ENCODE data around the gene WDR27.

Gene WDR27

GRCh38 chr6:169558378-169558773 is 143.5 kb downstream of the WDR27 start:
- Histone ChIP-seq H2AFZ (ENCODE audit: low read length) (no peak overlapping the region), H3K14ac (ENCODE audit: low read length) (no peak overlapping the region), H2BK15ac (ENCODE audit: low read length) (no peak overlapping the region), H2AK5ac (ENCODE audit: low read depth, low read length) (no peak overlapping the region), H3K4me2 (ENCODE audit: insufficient read depth, low read length, poor library complexity, severe bottlenecking) (no peak overlapping the region), H3K4me3 (ENCODE audit: low read length in 2 of 2) (no peak overlapping the region), H2BK5ac (ENCODE audit: low read length) (no peak overlapping the region), H3K79me1 (ENCODE audit: low read depth, low read length) (no peaks in the 10 kb centered on the region), H3K9me3 (replicated peaks in 1 of 2; ENCODE audit: control insufficient read depth in 2 of 2, insufficient read depth in 1 of 2, low read depth in 1 of 2, low read length in 2 of 2) (peaks cover 0 to 2% of the 10 kb centered on the region in 2 donors), H4K8ac (ENCODE audit: low read depth, low read length) (no peak overlapping the region), H2BK120ac (ENCODE audit: low read depth, low read length) (no peak overlapping the region), H2BK12ac (ENCODE audit: low read length) (no peak overlapping the region), H3K36me3 (replicated peaks in 1 of 2; ENCODE audit: control insufficient read depth in 2 of 2, insufficient read depth in 2 of 2, low read length in 2 of 2) (peaks cover 2 to 18% of the 10 kb centered on the region in 2 donors), H3K27me3 (ENCODE audit: control insufficient read depth in 3 of 3, insufficient read depth in 3 of 3, low read depth in 1 of 3, low read length in 3 of 3) (no peaks in the 10 kb centered on the region), H3K4me1 (ENCODE audit: control insufficient read depth in 2 of 2, insufficient read depth in 1 of 2, low read depth in 1 of 2, low read length in 2 of 2) (no peaks in the 10 kb centered on the region), H3K18ac (ENCODE audit: low read length) (no peak overlapping the region), H3K23ac (ENCODE audit: low read depth, low read length, poor library complexity) (no peak overlapping the region), H4K91ac (ENCODE audit: low read depth, low read length, poor library complexity) (no peak overlapping the region), H3K4ac (ENCODE audit: low read length) (no peak overlapping the region), H3K9ac (ENCODE audit: low read depth, low read length, poor library complexity) (no peak overlapping the region), H3K27ac (replicated peaks; ENCODE audit: low read length) (no peak overlapping the region)
- DNase-seq (ENCODE audit: low spot score): no peak
- no CpG with 5 or more reads among the region's 8 CpGs for WGBS, 2 donors (ENCODE audit: extremely low coverage in 2 of 2, insufficient read length in 2 of 2, insufficient replicate concordance in 1 of 2)

- Histone ChIP-seq H3K79me1 (ENCODE audit: low read depth, low read length) (no peaks in the 10 kb centered on the region), H3K4me1 (ENCODE audit: control insufficient read depth in 2 of 2, insufficient read depth in 1 of 2, low read depth in 1 of 2, low read length in 2 of 2) (no peaks in the 10 kb centered on the region), H2BK5ac (ENCODE audit: low read length) (no peak overlapping the region), H3K36me3 (replicated peaks in 1 of 2; ENCODE audit: control insufficient read depth in 2 of 2, insufficient read depth in 2 of 2, low read length in 2 of 2) (peaks cover 2 to 18% of the 10 kb centered on the region in 2 donors), H3K18ac (ENCODE audit: low read length) (no peak overlapping the region), H3K23ac (ENCODE audit: low read depth, low read length, poor library complexity) (no peak overlapping the region), H2AK5ac (ENCODE audit: low read depth, low read length) (no peak overlapping the region), H3K14ac (ENCODE audit: low read length) (no peak overlapping the region), H2BK15ac (ENCODE audit: low read length) (no peak overlapping the region), H3K4ac (ENCODE audit: low read length) (no peak overlapping the region), H2AFZ (ENCODE audit: low read length) (no peak overlapping the region), H3K9me3 (replicated peaks in 1 of 2; ENCODE audit: control insufficient read depth in 2 of 2, insufficient read depth in 1 of 2, low read depth in 1 of 2, low read length in 2 of 2) (peaks cover 0 to 2% of the 10 kb centered on the region in 2 donors), H3K27ac (replicated peaks; ENCODE audit: low read length) (no peak overlapping the region), H3K9ac (ENCODE audit: low read depth, low read length, poor library complexity) (no peak overlapping the region), H4K91ac (ENCODE audit: low read depth, low read length, poor library complexity) (no peak overlapping the region), H3K4me2 (ENCODE audit: insufficient read depth, low read length, poor library complexity, severe bottlenecking) (no peak overlapping the region), H3K4me3 (ENCODE audit: low read length in 2 of 2) (no peak overlapping the region), H2BK120ac (ENCODE audit: low read depth, low read length) (no peak overlapping the region), H4K8ac (ENCODE audit: low read depth, low read length) (no peak overlapping the region), H3K27me3 (ENCODE audit: control insufficient read depth in 3 of 3, insufficient read depth in 3 of 3, low read depth in 1 of 3, low read length in 3 of 3) (no peaks in the 10 kb centered on the region), H2BK12ac (ENCODE audit: low read length) (no peak overlapping the region)
- WGBS, 2 donors (ENCODE audit: extremely low coverage in 2 of 2, insufficient read length in 2 of 2, insufficient replicate concordance in 1 of 2): no CpG with 5 or more reads among the region's 1 CpG
- no peak for DNase-seq (ENCODE audit: low spot score)
Observed at GRCh38 chr6:169557887-169558286, 143.9 kb downstream of the WDR27 start.

GRCh38 chr6:169556758-169557548 is 144.9 kb downstream of the WDR27 start:
- no peak overlapping the region for H4K91ac ChIP-seq (ENCODE audit: low read depth, low read length, poor library complexity)
- peaks cover 2% of the 10 kb centered on the region in 2 donors for H3K9me3 ChIP-seq (replicated peaks in 1 of 2; ENCODE audit: control insufficient read depth in 2 of 2, insufficient read depth in 1 of 2, low read depth in 1 of 2, low read length in 2 of 2)
- H3K4ac ChIP-seq (ENCODE audit: low read length): no peak overlapping the region
- no peak overlapping the region for H2BK12ac ChIP-seq (ENCODE audit: low read length)
- H3K4me2 ChIP-seq (ENCODE audit: insufficient read depth, low read length, poor library complexity, severe bottlenecking): no peak overlapping the region
- peaks cover 2 to 18% of the 10 kb centered on the region in 2 donors for H3K36me3 ChIP-seq (replicated peaks in 1 of 2; ENCODE audit: control insufficient read depth in 2 of 2, insufficient read depth in 2 of 2, low read length in 2 of 2)
- no peak overlapping the region for H3K18ac ChIP-seq (ENCODE audit: low read length)
- no peak overlapping the region for H3K9ac ChIP-seq (ENCODE audit: low read depth, low read length, poor library complexity)
- DNase-seq (ENCODE audit: low spot score): no peak
- no peak overlapping the region for H2AFZ ChIP-seq (ENCODE audit: low read length)
- no peak overlapping the region for H3K4me3 ChIP-seq (ENCODE audit: low read length in 2 of 2)
- H2AK5ac ChIP-seq (ENCODE audit: low read depth, low read length): no peak overlapping the region
- no peak overlapping the region for H2BK120ac ChIP-seq (ENCODE audit: low read depth, low read length)
- H3K23ac ChIP-seq (ENCODE audit: low read depth, low read length, poor library complexity): no peak overlapping the region
- H3K79me1 ChIP-seq (ENCODE audit: low read depth, low read length): no peaks in the 10 kb centered on the region
- no peak overlapping the region for H3K14ac ChIP-seq (ENCODE audit: low read length)
- no peak overlapping the region for H2BK15ac ChIP-seq (ENCODE audit: low read length)
- no peak overlapping the region for H2BK5ac ChIP-seq (ENCODE audit: low read length)
- H3K27me3 ChIP-seq (ENCODE audit: control insufficient read depth in 3 of 3, insufficient read depth in 3 of 3, low read depth in 1 of 3, low read length in 3 of 3): no peaks in the 10 kb centered on the region
- no CpG with 5 or more reads among the region's 13 CpGs for WGBS, 2 donors (ENCODE audit: extremely low coverage in 2 of 2, insufficient read length in 2 of 2, insufficient replicate concordance in 1 of 2)
- no peak overlapping the region for H4K8ac ChIP-seq (ENCODE audit: low read depth, low read length)
- no peaks in the 10 kb centered on the region for H3K4me1 ChIP-seq (ENCODE audit: control insufficient read depth in 2 of 2, insufficient read depth in 1 of 2, low read depth in 1 of 2, low read length in 2 of 2)
- H3K27ac ChIP-seq (replicated peaks; ENCODE audit: low read length): no peak overlapping the region

GRCh38 chr6:169555971-169556617 is 145.7 kb downstream of the WDR27 start:
- Histone ChIP-seq H4K8ac (ENCODE audit: low read depth, low read length) (no peak overlapping the region), H3K4me1 (ENCODE audit: control insufficient read depth in 2 of 2, insufficient read depth in 1 of 2, low read depth in 1 of 2, low read length in 2 of 2) (no peaks in the 10 kb centered on the region), H3K4me2 (ENCODE audit: insufficient read depth, low read length, poor library complexity, severe bottlenecking) (no peak overlapping the region), H3K4me3 (ENCODE audit: low read length in 2 of 2) (peak overlapping the region in 1 of 2 donors; percentile 6), H2BK15ac (ENCODE audit: low read length) (no peak overlapping the region), H3K9ac (ENCODE audit: low read depth, low read length, poor library complexity) (no peak overlapping the region), H2AFZ (ENCODE audit: low read length) (no peak overlapping the region), H3K14ac (ENCODE audit: low read length) (no peak overlapping the region), H2BK120ac (ENCODE audit: low read depth, low read length) (no peak overlapping the region), H3K79me1 (ENCODE audit: low read depth, low read length) (no peaks in the 10 kb centered on the region), H4K91ac (ENCODE audit: low read depth, low read length, poor library complexity) (no peak overlapping the region), H2BK12ac (ENCODE audit: low read length) (no peak overlapping the region), H3K18ac (ENCODE audit: low read length) (no peak overlapping the region), H2BK5ac (ENCODE audit: low read length) (no peak overlapping the region), H3K23ac (ENCODE audit: low read depth, low read length, poor library complexity) (no peak overlapping the region), H3K4ac (ENCODE audit: low read length) (peak overlapping the region; percentile 37), H3K9me3 (replicated peaks in 1 of 2; ENCODE audit: control insufficient read depth in 2 of 2, insufficient read depth in 1 of 2, low read depth in 1 of 2, low read length in 2 of 2) (peaks cover 0 to 2% of the 10 kb centered on the region in 2 donors), H3K36me3 (replicated peaks in 1 of 2; ENCODE audit: control insufficient read depth in 2 of 2, insufficient read depth in 2 of 2, low read length in 2 of 2) (peaks cover 1 to 18% of the 10 kb centered on the region in 2 donors), H2AK5ac (ENCODE audit: low read depth, low read length) (no peak overlapping the region), H3K27me3 (ENCODE audit: control insufficient read depth in 3 of 3, insufficient read depth in 3 of 3, low read depth in 1 of 3, low read length in 3 of 3) (no peaks in the 10 kb centered on the region), H3K27ac (replicated peaks; ENCODE audit: low read length) (no peak overlapping the region)
- WGBS, 2 donors (ENCODE audit: extremely low coverage in 2 of 2, insufficient read length in 2 of 2, insufficient replicate concordance in 1 of 2): no CpG with 5 or more reads among the region's 5 CpGs
- DNase-seq (ENCODE audit: low spot score): no peak
